Measurements from ENCODE around the gene PPIH.

DNA sequence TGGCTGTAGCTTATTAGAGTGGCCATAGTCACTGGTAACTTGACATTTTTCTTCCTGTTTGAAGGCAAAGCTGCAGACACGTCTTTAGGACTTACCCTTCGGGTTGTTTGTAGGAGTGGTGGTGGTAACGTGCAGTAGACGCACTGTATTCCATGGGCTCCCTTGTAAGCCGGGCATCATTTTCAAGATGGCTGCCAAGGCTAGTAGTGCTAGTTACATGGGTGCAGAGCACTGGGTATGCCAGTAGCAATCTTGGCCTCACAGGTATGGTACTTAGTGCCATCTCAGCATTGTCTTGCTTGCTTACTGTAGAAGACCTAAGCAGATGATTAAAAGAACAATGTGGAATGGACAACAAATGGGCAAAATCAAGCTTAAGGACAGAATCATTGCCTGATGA, 25.9 kb downstream of the PPIH start:
- TF ChIP-seq EZH2 (IDR thresholded peaks at IDR 0.05; ENCODE audit: insufficient read depth, low read length) = no peak
- TF ChIP-seq, protein P1, sequence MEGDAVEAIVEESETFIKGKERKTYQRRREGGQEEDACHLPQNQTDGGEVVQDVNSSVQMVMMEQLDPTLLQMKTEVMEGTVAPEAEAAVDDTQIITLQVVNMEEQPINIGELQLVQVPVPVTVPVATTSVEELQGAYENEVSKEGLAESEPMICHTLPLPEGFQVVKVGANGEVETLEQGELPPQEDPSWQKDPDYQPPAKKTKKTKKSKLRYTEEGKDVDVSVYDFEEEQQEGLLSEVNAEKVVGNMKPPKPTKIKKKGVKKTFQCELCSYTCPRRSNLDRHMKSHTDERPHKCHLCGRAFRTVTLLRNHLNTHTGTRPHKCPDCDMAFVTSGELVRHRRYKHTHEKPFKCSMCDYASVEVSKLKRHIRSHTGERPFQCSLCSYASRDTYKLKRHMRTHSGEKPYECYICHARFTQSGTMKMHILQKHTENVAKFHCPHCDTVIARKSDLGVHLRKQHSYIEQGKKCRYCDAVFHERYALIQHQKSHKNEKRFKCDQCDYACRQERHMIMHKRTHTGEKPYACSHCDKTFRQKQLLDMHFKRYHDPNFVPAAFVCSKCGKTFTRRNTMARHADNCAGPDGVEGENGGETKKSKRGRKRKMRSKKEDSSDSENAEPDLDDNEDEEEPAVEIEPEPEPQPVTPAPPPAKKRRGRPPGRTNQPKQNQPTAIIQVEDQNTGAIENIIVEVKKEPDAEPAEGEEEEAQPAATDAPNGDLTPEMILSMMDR (IDR thresholded peaks at IDR 0.05; ENCODE audit: insufficient read depth, low read depth, low read length) = no peak
